SHP77 (cell line): ENCODE measurements around the gene CD151.

Source experiments
- DNase-seq, 2 experiments: peaks; one replicate each; lab custom pipeline; 2025; lab: John Stamatoyannopoulos, UW

The CD151 gene

GRCh38 chr11:871472-871871, 38.7 kb downstream of the CD151 start:
- DNase-seq: no peak

- no peak for DNase-seq
Measured at GRCh38 chr11:872799-873198, 40.0 kb downstream of the CD151 start.

GRCh38 chr11:873706-874105, 41.0 kb downstream of the CD151 start:
- DNase-seq: no peak

DNA sequence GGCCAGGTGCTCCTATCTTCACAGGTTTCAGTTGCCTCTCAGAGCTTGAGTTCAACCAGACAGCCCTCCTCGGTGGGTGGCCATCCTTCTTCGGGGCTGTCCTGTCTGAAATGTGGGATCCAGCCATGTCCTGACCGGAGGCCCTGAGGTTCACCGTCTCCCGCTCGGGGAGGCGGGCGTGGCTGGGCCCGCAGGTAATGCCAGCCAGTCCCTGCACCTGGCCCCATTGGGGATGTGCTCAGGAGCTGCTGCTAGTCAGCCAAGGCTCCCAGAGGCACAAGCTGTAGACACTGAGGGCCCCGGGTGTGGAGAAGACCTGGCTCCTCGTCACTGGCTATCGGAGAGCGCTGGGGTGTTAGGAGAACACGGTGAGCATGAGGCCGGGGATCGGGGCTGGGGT, 42.5 kb downstream of the CD151 start:
- no peak for DNase-seq

- DNase-seq: no peak
Measured at GRCh38 chr11:875769-876301, 43.1 kb downstream of the CD151 start.

GRCh38 chr11:876545-876944, 43.8 kb downstream of the CD151 start:
- DNase-seq: no peak

DNA sequence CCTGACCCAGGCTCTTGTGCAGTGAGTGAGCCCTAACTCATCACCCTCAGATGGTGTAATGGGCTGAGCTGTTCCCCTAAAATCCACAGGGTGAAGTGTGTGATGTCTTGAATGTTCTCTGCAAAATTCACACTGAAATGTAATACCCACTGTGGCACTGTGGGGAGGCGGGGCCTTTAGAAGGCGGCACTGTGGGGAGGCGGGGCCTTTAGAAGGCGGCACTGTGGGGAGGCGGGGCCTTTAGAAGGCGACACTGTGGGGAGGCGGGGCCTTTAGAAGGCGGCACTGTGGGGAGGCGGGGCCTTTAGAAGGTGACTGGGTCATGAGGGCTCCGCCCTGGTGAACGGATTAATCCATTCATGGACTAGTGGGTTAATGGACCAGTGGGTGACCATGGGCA, 44.8 kb downstream of the CD151 start:
- DNase-seq: peak; percentile 1 to 4

DNA sequence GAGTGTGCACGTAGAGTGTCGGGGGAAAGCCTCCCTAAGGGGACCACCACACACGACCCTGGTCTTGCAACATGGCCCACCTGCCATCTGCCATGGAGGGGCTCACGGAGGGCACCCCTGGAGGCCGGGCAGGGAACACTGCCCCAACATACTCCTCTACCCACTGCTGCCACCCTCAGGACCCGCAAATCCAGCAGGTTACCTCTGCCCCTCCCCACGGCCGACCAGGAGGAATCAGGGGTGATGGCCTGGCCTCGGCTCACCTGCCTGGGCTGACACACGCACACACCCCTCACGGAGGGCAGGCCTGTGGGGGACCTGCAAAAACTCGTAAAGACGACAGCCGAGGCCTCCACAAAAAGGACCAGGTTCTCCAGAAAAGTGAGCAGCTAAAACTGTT, 47.7 kb downstream of the CD151 start:
- DNase-seq: no peak

GRCh38 chr11:882596-882995, 49.8 kb downstream of the CD151 start:
- no peak for DNase-seq

- DNase-seq: no peak
Measured at GRCh38 chr11:883527-883926, 50.8 kb downstream of the CD151 start.

- DNase-seq: no peak
Measured at GRCh38 chr11:884578-885070, 51.9 kb downstream of the CD151 start.

GRCh38 chr11:886568-886967, 53.8 kb downstream of the CD151 start:
- DNase-seq: no peak

- DNase-seq: no peak
Measured at GRCh38 chr11:887589-887988, 54.8 kb downstream of the CD151 start.
